HCEC 1CT (cell line): ENCODE measurements around the gene CDC45.

ENCODE experiments used
- DNase-seq: peaks from one replicate; pipeline ENCODE4 v3.0.0-alpha.2; 2017

The CDC45 gene

DNA sequence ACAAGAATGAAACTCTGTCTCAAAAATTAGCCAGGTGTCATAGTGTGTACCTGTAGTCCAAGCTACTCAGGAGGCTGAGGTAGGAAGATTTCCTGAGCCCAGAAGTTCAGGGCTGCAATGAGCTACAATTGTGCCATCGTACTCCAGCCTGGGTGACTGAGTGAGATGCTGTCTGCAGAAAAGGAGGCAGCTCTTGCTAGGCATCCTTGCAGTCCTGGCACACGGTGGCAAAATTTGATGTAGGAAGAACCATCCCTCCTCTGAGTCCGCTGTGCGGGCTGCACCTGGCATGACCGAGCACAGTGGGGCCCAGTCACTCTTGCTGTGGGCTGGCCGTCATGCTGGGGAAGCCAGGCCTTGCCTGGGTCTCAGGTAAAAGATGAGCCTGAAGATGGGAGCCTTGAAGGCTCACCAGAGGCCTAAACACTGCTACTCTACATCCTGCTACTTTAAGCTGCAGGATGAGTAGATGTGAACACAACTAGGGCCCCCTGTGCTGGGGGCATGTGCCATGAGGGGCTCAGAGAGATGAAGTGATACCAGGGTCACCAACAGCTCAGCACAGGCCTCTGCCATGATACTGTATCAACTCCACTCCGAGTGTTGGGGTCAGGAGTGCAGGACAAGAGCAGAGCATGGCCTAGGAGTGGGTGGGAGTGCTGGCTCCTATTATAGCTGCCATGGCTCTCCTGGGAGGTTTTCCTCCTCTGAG, 18.6 kb downstream of the CDC45 start:
- DNase-seq = no peak

DNA sequence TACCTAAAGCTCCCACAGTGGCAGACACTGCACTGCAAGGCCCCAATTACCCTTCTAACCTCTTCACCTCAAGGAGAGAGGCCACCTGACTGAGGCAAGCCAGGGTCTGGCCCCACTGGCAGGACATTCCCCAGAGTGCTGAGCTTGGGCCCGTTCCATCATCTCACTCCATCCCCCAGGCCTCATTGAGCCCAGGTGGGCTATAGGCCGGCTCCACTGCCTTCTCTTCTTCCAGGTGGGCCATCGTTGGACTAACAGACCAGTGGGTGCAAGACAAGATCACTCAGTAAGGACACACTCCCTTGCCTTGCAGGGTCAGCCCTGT, 19.1 kb downstream of the CDC45 start:
- no peak for DNase-seq

DNA sequence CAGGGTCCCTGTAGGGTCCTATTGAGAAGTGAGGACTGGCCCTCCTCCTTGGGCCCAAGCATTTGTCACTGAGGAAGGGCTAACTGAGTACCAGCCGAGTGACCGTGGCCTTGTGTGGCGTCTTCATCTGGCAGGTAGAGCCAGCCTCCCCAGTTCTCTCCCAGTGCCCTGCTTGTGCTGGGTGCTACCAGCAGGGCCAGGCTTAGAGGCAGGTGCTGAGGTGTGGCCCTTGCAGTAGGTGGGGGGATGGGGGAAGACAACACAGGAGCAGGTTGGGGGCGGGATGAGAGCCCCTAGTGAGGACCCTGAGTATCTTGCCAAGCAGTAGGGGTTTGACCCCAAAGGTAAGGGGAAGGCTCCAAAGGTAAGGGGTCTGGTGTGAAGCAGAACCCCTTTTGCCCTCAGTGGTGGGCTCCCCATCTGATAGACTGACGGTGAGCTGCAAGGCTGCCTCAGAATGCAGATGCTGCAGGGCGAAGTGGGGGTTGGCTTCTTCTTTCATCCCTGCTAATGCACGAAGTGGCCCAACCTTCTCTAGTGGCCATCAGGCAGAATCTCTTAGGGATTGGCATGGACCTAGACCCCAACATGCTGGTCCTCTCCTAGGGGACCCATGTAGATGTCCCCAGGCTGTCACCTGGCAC, 19.6 kb downstream of the CDC45 start:
- DNase-seq = no peak

DNA sequence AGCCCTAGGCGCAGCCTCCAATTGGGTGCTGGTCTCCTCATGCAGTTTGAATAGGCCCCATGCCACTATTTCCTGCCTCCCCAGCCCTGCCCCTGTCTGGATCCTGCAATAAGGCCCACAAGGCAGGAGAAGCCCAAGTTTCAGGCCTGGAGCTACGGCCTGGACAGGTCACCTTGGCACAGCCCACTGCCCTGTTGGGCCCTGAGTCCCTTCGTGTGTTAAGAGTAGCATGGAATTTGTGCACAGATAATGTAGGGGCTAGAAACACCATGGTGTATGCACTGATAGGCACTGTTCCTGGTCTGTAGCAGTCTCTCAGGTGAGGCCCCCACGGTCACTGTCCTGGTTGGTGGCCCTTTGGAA, 20.1 kb downstream of the CDC45 start:
- DNase-seq = no peak

DNA sequence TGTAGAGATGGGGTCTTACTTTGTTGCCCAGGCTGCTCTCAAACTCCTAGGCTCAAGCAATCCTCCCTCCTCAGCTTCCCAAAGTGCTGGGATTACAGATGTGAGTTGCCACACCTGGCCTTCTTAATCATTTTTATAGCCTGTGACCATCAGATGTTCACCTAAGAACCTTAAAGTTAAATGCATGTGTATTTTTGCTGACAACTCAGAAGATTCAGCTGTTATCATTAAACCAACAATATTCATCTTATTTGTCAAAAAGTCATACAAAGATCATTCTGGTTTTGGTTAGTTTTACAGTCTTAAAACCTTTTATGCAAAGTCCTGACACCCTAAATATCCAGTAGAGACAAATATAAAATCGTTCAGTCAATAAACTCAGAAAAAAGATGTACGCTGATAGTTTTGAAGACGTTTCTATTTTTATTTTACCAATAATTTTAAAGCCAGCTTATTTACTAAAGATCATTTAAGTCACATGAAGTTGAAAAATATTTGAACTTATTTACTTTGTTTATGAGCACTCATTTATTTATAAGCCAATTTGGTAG, 22.3 kb downstream of the CDC45 start:
- DNase-seq = no peak

DNA sequence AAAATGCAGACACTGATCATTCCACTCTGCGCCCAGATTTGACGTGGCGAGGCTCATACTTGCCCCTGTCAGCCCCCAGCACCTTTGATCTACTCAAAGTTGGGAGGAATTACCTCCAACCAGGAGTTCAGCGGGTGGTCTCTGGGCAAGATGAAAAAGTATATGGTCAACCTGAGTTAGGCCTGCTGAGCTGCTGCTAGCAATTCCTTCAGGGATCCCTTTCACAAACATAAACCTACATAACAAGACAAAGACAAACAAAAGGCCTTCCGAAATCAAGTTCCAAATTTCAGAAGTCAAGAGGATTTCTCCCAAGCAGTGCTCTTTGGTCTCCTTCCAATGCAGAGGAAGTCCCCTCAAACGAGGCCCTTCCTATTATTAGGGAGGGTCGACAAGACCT, 23.6 kb downstream of the CDC45 start:
- DNase-seq = no peak

DNA sequence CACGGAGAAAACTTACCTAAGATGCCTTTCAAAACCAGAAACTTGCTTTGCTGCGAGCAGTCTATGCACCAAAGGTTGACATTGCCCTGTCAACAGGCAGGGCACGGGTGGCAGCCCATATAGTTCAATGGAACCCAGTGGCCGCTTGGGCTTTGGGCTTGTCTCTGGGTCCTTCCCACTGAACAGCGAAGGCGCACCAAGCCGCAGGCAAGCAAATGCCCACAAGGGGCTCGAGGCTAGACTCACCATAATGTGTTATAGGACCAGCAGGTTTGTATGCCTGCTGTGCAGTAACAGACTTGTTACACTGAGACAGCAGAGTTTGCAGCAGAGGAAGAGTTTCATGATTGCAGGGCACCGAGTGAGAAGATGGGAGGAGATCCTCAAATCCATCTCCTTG, 24.1 kb downstream of the CDC45 start:
- DNase-seq = no peak

DNA sequence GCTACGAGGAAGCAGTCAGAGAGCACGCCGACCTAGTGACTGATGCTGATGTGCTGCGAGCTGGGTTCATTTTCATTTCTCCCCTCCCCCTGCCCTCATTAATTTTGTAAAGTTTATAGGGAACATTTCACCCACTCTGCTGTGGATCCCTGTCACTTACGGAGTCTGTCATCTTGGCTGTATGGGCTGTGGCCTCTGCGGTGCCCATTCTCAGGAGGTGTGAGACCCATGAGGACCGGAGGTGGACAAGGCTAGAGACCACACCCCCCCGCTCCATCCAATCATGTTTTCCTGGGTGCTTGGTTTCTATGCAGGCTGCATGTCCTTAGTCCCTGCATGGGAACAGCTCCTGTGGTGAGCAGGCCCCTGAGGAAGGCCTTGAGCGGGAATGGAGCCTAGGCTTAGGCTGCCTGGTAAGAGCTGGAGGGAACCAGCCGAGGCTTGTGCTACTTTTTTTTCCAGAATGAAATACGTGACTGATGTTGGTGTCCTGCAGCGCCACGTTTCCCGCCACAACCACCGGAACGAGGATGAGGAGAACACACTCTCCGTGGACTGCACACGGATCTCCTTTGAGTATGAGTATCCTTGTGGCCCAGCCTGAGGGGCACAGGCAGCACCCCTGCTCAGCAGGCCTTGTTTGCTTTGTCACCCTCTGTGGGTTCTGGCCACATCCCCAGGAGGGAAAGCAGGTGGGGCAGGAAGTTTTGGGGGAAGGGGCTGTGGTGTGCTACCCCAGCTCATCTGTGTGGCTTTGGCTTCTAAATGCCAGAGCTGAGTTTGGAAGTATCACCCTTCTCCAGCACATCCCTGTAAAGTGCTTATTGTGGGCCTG, 25.4 kb downstream of the CDC45 start:
- DNase-seq = no peak

DNA sequence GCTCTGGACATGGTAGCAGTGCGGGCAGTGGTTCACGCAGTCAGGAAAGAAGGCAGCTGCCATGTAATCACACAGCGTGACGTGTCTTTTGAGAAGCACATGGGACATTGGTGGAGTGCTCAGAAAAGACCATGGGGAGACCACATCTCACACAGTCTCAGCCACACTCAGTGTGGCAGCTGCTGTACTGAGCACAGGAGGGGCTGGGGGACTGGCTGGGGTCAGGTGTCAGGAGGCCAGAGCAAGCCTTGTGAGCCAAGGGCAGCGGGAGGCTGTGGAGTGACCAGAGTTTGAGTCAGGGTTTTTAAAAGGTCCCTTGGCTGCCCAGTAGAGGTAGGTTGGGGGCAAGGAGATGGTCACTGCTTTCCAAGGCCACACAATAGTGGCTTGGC, 26.0 kb downstream of the CDC45 start:
- DNase-seq = no peak

DNA sequence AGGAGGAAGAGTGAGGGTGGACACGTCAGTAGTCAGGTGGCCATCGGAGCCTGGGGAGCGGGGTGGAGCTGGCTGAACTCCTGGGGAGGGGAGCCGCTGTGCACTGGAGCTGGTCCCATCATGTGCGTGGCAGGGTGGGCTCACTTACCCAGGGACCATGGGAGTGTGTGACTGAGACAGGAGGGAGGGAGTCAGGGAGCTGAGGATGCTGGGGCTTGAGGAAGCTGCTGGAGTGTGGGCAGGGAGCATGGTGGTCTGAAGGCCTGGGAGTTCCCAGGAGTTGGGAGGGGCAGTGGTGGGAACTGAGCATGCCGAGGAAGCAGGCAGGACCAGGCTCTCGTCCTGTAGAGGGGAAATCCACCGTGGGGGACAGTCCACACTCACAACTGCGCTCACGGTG, 26.5 kb downstream of the CDC45 start:
- DNase-seq = no peak

DNA sequence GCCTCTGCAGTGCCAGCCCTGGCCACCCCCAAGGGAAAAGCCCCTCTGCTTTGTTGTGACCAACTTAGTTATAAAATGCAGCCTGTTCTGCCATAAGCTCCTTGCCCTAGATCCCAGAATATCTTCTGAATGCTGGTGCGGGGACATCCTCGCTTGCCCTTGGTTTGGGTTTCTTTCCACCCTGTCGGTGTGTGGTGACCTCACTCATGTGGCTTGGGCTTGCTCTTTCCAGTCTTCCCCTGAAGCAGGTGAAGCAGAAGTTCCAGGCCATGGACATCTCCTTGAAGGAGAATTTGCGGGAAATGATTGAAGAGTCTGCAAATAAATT, 27.8 kb downstream of the CDC45 start:
- DNase-seq = no peak

DNA sequence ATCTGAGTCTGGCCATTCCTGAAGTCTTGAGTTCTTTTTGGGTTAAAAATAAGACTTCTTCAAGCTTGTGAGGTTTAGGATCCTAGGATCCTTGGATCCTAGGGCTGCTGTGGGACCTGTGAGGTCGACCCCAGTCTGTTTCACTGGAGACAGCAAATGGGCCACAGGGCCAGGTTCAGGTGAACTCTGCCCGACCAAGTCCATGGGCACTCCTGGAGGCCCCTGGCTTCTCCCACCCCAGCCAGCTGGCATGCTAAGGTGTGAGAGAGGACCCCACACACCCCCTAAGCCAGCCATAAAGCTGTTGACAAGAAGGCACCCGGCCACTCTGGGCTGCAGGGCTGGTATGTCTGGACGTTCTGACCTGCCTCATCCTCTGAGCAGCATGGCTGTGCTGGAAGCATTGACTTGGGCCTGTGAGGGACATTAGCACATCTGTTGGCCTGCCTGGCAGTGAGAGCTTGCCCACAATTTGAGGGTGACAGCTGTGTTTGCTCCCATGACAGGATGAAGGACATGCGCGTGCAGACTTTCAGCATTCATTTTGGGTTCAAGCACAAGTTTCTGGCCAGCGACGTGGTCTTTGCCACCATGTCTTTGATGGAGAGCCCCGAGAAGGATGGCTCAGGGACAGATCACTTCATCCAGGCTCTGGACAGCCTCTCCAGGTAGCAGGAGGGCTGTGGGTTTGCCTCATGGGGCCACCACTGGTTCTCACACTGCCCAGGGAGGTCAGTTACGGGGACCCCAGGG, 28.5 kb downstream of the CDC45 start:
- no peak for DNase-seq

DNA sequence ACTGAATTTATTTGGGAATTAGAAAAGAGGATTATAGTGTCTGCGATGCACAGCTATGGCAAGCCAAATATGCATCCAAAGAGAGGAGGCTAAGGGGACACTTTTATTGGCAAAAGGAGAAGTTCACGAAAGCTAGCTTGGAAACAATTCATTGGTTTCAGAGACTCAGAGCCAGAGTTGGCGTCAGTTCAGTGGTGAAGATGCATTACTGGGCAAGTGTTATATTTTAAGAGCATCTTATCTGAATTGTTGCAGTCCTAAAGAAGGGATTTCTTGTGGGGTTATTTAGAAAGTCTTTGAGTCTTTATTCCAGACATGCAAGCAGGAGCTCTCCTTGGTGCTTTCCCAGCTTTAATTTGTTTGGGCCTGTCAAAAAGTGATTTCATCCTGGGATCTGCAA, 29.5 kb downstream of the CDC45 start:
- DNase-seq = no peak

DNA sequence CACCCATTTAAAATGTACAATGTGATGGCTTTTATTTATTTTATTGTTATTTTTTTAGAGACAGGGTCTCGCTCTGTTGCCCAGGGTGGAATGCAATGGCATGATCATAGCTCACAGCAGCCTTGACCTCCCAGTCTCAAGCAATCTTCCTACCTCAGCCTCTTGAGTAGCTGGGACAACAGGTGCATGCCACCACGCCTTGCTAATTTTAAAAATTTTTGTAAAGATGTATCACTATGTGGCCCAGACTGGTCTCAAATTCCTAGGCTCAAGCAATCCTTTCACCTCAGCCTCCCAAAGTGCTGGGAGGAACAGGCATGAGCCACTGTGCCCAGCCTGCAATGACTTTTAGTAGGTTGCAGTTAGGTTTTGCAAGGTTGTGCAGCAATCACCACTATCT, 30.2 kb downstream of the CDC45 start:
- no peak for DNase-seq

DNA sequence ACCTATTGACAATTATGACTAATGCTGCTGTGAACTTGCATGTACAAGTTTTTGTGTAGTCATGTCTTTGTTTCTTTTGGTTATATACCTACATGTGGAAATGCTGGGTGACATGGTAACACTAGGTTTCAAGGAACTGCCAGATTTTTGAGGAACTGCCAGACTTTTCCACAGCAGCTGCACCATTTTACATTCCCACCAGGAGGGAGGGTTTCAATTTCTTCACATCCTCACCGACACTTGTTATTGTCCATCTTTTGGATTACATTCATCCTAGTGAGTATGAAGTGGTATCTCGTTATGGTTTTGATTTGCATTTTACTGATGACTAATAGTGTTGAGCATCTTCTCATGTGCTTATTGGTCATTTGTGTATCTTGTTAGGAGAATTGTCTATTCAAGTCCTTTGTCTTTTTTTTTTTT, 31.2 kb downstream of the CDC45 start:
- DNase-seq = peak; percentile 18

DNA sequence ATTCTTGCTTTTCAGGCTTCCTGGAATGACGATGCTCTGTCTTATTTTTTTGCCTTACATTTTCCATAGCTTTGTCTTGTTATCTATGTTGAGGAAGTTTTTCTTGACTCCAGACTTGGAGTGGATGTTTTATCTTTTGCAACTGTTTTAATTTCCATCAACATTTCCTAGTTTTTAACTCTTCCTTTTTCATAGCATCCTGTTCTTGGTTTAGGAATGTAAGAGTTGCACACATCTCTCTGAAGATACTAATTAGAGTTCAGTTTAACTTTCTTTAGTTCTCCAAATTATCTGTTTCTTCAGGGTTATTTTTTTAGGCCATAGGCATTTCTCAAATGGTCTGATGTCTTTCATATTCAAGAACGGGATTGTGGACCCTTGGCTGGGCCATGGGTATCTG, 34.1 kb downstream of the CDC45 start:
- DNase-seq = no peak

DNA sequence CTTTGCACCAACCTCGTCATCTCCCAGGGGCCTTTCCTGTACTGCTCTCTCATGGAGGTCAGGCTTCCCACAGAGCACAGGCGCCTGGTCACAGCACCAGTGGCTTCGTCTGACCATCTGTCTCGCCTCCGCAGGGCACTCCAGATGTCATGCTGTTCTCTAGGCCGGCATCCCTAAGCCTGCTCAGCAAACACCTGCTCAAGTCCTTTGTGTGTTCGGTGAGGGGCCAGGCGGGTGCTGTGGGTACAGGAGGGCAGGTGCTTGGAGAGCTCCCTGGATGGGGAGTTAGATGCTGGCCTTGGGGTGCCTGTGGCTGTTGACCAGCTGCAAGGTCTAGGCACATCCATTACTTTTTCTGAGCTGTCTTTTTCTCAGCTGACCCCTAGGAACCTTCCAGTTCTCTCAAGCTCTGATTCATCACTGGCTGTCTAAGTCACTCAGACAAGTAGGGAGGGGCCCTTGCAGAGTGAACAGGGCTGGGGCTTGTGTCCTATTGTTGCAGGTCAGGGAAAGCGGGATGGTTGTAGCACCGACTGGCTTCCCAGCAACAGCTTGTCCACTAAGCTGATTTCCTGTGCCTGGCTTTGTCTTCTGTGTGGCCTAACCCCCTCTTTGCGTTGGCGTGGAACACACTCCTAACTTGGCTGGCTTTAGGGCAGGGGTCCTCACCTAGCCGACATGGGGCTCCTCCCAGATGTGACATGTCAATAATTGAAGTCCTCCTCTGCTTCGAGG, 35.3 kb downstream of the CDC45 start:
- DNase-seq = peak; percentile 26

DNA sequence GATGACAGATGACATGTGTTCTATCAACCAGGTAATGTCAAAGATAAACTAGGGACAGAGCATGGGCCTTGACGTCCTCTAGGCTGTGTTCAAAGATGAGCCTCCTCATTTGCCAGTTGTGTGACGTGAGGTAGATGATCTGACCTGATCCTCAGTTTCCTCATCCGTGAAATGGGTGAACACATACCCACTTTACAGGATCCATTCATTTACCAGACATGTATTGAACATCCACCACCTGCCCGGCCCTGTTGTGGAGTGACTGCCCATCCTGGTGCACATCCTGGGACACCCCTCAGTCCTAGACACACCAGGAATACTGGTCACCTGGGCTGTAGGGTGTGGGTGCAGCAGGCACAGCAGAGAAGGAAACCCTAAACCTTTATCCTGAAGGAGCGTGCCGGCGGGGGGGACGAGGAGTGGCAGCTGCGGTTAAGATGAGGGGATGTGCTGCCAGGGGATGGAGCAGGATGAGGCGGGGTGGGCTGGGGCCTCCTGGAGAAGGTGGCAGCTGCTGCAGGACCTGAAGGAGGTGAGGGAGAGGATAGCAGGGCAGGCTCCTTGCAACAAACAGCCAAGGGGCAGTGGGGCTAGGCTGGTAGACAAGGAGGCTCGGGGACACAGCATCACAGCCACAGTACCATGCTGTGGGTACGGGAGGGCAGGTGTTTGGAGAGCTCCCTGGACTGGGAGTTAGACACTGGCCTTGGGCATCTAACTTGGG, 36.1 kb downstream of the CDC45 start:
- DNase-seq = no peak

DNA sequence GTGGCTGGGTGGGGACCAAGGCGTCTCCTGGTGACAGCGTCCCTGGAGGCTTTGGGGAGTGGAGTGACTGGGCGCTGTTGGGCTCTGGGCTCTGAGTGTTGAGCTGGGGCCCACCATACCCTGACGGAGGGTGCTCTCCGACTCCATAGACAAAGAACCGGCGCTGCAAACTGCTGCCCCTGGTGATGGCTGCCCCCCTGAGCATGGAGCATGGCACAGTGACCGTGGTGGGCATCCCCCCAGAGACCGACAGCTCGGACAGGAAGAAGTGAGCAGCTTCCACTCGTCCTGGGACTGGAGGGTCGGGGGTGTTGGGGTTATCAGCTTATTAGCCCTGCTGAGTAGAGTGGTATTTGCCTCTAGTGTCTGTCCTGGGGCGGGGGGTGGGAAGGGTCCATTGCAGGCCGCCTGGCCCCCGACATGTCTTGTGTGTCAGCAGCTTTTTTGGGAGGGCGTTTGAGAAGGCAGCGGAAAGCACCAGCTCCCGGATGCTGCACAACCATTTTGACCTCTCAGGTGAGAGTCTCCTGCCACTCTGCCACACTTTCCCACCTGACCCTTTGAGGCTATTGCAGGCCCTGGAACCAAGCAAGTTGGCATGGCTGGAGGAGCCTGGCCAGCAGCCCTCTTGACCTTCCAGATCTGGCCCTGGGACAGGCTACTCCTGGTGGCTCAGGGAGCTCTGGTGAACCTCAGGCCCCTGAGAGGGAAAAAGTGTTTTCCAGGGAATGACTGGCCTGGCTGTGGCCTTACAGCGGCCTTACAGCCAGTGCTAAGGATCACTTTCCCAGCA, 36.9 kb downstream of the CDC45 start:
- no peak for DNase-seq

DNA sequence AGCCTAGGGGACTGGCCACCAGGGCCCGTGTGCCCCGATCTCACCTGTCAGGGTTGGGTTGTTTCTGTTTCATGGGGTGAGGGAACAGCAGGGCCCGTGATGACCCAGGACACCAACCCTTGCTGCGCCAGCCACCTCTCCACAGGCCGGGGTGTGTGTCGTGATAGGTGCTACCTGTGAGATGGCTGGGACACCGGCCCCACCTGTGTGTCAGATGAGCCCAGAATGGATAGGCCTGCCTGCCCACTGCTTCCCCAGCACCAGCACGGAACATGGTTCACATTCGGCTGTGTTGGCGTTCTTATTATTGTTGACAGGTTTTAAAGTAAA, 37.4 kb downstream of the CDC45 start:
- no peak for DNase-seq

DNA sequence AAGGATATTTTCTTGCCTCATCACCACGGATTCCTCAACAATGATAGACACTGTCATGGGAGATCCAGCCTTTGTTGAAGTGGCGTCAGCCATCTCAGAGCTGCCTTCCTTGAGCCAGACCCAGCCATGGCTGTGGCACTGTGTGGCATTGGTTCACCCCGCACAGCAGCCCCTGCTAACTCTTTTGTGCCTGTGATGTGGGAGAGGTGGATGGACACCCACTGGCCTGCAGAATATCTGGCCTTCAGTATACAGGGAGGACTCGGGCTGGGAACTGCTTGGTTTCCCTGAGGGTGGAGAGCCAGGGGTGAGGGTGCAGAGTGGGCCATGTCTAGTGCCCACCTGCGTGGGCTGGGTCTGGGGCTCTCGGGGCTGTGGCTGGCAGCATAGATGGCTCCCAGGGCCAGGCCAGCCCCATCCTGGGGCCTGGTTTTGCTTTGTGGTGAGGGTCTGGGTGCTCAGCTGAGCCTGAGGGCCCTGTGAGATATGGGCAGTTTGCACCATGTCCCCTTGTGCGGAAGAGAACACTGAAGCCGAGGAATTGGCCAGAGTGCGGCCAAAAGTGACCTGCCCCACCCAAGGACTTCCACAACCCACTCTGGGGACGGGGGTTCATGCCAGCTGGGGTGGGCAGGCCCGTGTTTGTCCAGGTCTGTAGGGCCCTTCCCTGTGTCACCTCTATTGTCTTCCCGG, 38.3 kb downstream of the CDC45 start:
- no peak for DNase-seq
